CD1c-positive myeloid dendritic cell (primary cell): ENCODE measurements around the gene ALKBH5.
A peak's percentile ranks its signal among the peaks of the same experiment; 100 is the strongest.

Experiments used
- DNase-seq: peaks from one replicate; pipeline ENCODE4 v3.0.0-alpha.2; 2016; ENCODE audit errors: extremely low spot score

Gene ALKBH5

GRCh38 chr17:18245038-18245776 lies 61.6 kb downstream of the ALKBH5 start:
- no peak for DNase-seq

GRCh38 chr17:18246109-18246725 lies 62.6 kb downstream of the ALKBH5 start:
- DNase-seq = no peak

- peak; percentile 46 for DNase-seq
These were observed 63.4 kb downstream of the ALKBH5 start for GRCh38 chr17:18246880-18247612.

GRCh38 chr17:18247613-18248001 lies 64.0 kb downstream of the ALKBH5 start:
- DNase-seq = no peak

GRCh38 chr17:18248300-18248731 lies 64.7 kb downstream of the ALKBH5 start:
- DNase-seq = peak; percentile 75

- DNase-seq = no peak
These were observed 65.2 kb downstream of the ALKBH5 start for GRCh38 chr17:18248811-18249210.

GRCh38 chr17:18250259-18250658 lies 66.6 kb downstream of the ALKBH5 start:
- no peak for DNase-seq

GRCh38 chr17:18250708-18251107 lies 67.1 kb downstream of the ALKBH5 start:
- no peak for DNase-seq

- no peak for DNase-seq
These were observed 67.6 kb downstream of the ALKBH5 start for GRCh38 chr17:18251204-18251603.

GRCh38 chr17:18252160-18252559 lies 68.5 kb downstream of the ALKBH5 start:
- no peak for DNase-seq

- DNase-seq = no peak
These were observed 69.7 kb downstream of the ALKBH5 start for GRCh38 chr17:18253187-18253884.

GRCh38 chr17:18253947-18254821 lies 70.6 kb downstream of the ALKBH5 start:
- no peak for DNase-seq

- no peak for DNase-seq
These were observed 71.4 kb downstream of the ALKBH5 start for GRCh38 chr17:18254888-18255649.

GRCh38 chr17:18256351-18256750 lies 72.7 kb downstream of the ALKBH5 start:
- DNase-seq = no peak

GRCh38 chr17:18256776-18257175 lies 73.1 kb downstream of the ALKBH5 start:
- no peak for DNase-seq

- no peak for DNase-seq
These were observed 73.8 kb downstream of the ALKBH5 start for GRCh38 chr17:18257268-18257981.

GRCh38 chr17:18257982-18258355 lies 74.3 kb downstream of the ALKBH5 start:
- DNase-seq = peak; percentile 93

- peak; percentile 67 for DNase-seq
These were observed 74.9 kb downstream of the ALKBH5 start, which contains the start of gene FLII for GRCh38 chr17:18258356-18259038. Gene FLII (minus strand): TSS chr17:18258738. CDS start chr17:18258690, 48 bp downstream.
